GM19328 (cell line): ENCODE results near the gene CLEC11A.
"Not testable (repeated sequence)": the region's sequence is repeated elsewhere in the genome, so short reads cannot be mapped to it uniquely, and the experiment has no call there.

ENCODE experiments used
- ATAC-seq: cut with Tn5 transposase; IDR thresholded peaks from one replicate; pipeline ENCODE4 v1.9.1; 2021; ENCODE audit warnings: mild to moderate bottlenecking, moderate library complexity; ENCODE audit not compliant: unreplicated experiment

CLEC11A gene

DNA sequence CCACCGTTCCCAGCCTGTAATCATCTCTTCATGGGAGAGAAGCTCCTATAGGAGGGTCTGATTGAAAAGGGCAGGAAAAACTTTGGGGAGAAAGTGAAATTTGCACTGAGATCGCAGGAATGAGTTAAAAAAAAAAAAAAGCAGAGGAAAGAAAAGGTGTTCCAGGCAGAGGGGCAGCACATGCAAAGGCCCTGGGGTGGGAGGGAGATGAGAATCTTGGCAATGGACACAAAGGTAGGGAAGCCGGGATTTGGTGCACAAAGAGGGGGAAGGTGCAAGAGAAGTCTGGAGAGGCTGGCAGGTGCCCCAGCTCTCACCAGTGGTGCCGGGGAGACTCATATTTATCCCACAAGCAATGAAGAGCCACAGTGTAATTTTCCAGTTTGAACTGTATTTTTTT is 30.7 kb downstream of the CLEC11A start:
- ATAC-seq: no peak

DNA sequence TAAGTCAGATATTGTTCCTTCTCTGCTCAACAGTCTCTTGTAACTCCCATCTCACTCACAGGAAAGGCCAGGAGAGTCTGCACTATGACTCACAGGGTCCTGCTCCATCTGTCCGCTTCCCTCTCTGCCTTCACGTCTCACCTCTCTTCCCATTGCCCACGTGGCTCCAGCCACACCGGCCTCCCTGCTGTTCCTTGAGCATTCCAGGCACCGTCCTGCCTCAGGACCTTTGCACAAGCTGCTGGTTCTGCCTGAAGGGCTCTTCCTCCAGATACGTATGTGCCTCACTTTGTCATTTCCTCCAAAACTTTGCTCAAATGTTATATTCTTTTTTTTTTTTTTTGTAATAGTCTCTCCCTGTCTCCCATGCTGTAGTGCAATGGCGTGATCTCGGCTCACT is 33.1 kb downstream of the CLEC11A start:
- not testable (repeated sequence) for ATAC-seq

DNA sequence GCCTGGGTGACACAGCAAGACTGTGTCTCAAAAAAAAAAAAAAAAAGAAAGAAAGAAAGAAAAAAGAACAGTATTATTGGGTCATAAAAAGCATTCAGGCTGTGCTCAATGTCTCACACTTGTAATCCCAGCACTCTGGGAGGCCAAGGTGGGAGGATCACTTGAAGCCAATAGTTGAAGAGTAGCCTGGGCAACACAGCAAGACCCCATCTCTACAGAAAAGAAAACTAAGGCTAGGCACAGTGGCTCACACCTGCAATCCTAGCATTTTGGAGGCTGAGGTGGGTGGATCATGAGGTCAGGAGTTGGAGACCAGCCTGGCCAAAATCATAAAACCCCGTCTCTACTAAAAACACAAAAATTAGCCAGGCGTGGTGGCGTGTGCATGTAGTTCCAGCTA is 34.5 kb downstream of the CLEC11A start:
- ATAC-seq: not testable (repeated sequence)

GRCh38 chr19:50759076-50759475 is 35.9 kb downstream of the CLEC11A start:
- not testable (repeated sequence) for ATAC-seq

GRCh38 chr19:50759886-50760285 is 36.7 kb downstream of the CLEC11A start:
- no peak for ATAC-seq

GRCh38 chr19:50761501-50761900 is 38.3 kb downstream of the CLEC11A start:
- ATAC-seq: not testable (repeated sequence)

DNA sequence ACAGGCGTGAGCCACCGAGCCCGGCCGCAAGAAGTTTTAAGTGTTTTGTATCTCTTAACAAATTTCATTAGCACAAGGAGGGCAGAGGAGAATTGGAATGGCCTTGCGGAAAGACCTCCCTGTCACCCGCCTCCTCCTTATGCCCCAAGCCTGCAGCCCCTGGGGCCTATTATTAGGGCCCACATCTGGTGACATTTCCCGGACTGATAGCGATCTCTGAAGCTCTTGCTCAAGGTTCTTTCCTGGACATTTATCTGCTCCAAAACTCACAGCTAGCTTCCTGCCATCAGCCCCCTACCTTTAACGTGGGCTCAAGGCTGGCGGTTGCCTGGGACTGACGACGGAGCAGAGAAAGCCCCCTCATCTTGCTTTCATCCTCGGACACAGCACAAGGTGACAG is 40.4 kb downstream of the CLEC11A start:
- ATAC-seq: not testable (repeated sequence)

DNA sequence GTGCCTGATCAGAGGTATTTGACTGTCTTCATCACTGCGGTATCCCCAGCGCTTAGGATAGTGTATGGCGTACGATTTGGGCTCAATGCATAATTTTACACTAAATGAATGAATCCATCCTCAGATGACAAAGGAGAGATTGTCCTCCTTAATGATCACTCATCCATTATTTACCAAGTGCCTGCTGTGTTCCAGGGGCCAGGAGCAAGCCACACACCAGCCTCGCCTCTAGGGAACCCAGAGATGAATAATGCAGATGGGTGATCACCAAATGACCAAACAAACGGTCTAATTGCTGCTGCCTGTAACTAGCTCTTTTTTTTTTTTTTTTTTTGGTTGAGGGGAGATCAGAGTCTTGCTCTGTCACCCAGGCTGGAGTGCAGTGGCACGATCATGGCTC is 41.2 kb downstream of the CLEC11A start:
- ATAC-seq: no peak

DNA sequence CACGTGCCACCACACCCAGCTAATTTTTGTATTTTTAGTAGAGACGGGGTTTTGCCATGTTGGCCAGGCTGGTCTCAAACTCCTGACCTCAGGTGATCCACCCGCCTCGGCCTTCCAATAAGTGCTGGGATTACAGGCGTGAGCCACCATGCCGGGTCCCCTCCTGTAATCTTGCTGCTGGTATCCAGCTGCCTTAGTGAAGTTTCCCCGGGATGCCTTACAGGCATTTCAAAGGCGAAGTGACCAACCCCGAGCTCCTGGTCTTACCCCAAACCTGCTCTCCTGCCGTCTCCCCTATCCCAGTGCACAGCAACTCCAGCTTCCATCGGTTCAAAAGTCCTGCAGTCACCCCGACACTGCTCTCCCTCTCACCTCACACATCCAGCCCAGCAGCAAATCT is 43.6 kb downstream of the CLEC11A start:
- ATAC-seq: not testable (repeated sequence)

- not testable (repeated sequence) for ATAC-seq
These were observed 44.1 kb downstream of the CLEC11A start for GRCh38 chr19:50767263-50767662.

DNA sequence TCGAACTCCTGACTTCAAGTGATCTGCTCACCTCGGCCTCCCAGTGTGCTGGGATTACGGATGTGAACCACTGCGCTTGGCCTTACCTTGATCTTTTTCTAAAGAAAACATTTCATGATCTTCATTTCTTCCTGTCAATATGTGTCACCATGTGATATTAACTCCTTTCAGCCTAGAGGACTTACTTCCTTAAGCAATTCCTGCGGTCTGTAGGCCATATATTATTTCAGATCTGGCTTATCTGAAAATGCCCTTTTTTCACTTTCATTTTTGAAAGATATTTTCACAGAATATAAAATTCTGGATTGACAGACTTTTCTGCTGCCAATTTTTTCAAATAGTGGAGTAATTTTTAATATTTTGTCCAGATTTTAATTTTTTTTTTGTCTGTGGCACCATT is 45.1 kb downstream of the CLEC11A start:
- ATAC-seq: no peak

DNA sequence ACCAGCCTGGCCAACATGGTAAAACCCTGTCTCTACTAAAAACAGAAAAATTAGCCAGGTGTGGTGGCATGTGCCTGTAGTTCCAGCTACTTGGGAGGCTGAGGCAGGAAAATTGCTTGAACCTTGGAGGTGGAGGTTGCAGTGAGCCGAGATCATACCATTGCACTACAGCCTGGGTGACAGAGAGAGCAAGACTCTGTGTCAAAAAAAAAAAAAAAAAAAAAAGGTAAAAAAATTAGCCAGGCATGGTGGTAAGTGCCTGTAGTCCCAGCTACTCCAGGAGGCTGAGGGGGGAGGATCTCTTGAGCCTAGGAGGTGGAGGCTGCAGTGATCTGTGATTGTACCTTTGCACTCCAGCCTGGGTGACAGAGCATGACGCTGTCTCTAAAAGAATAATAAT is 47.0 kb downstream of the CLEC11A start, which contains the start of gene GPR32:
GPR32 (plus strand) TSS at position 301 of the 400 bp plus-strand sequence. CDS start 137 bp downstream, outside the sequence.
- ATAC-seq: not testable (repeated sequence)

- ATAC-seq: no peak
These were observed 47.7 kb downstream of the CLEC11A start for GRCh38 chr19:50770888-50771287.

DNA sequence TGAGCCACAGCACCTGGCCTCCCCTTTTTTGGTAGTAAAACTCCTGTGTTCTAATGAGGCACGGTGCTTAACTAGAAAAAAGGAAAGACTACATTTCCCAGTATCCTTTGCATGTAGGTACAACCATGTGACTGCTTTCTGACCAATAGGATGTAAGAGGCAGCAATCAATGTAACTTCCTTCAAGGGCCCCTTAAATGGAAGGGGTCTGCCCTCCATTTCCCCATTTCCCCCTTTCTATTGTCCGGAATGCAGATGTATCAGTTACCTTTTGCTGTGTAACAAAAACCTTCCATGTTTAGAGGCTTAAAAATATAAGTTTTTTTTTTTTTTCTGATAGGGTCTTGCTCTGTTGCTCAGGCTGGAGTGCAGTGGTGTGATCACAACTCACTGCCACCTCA is 49.3 kb downstream of the CLEC11A start:
- no peak for ATAC-seq

DNA sequence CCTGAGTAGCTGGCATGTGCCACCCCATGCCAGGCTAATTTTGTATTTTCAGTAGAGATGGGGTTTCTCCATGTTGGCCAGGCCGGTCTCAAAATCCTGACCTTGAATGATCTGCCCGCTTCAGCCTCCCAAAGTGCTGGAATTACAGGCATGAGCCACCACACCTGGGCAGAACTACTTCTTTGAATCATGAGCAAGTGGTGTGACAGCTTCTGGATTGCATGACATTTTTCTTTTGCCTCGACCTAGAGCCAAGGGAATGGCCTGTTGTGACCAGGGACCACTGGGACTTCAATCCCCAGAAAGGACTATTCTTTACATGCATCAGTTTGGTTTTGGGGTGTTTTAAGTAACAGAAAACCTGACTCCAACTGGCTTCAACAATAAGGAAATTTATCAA is 49.7 kb downstream of the CLEC11A start:
- not testable (repeated sequence) for ATAC-seq

GRCh38 chr19:50773454-50773853 is 50.3 kb downstream of the CLEC11A start:
- not testable (repeated sequence) for ATAC-seq
